Embryonic facial prominence (tissue), 1 donor: ENCODE results near the gene FOXO1.

Experiments used
- DNase-seq: peaks from one replicate; pipeline ENCODE4 v3.0.0-alpha.2; 2016; ENCODE audit errors: extremely low spot score

The FOXO1 gene

GRCh38 chr13:40509876-40510275 lies 156.6 kb downstream of the FOXO1 start:
- DNase-seq, result no peak

- DNase-seq, result no peak
Observed at GRCh38 chr13:40508767-40509342, 157.6 kb downstream of the FOXO1 start.

GRCh38 chr13:40508127-40508526 lies 158.3 kb downstream of the FOXO1 start:
- DNase-seq, result peak; percentile 57

- DNase-seq, result no peak
Observed at GRCh38 chr13:40506592-40507446, 159.6 kb downstream of the FOXO1 start.
